Measurements from ENCODE around the gene OPALIN. TPM values are rescaled to one million over a fixed set of nuclear protein-coding genes. Genes with fewer than 3 reads are reported as not detected.
A peak's percentile ranks its signal among the peaks of the same experiment; 100 is the strongest.

OPALIN gene
- total RNA-seq, 1 experiment from 2014 or later: not detected

DNA sequence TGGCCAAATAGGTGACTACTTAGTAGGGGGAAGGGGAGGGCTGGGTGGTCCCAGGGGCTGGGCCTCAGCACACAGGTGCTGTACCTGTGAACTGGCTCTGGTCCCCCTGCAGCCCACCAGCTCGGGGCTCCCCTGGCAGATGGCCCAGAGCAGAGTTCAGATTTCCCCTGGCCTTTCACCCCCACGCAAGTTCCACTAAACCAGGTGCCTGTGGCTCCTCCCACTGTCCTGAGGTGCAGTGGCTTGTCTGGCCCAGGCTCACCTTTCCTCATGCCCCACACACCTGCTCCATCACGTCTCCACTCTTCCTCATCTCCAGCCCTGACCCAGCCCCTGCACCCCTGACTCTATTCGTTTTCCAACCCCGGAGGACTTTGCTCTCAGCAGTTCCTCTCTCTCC lies 47.3 kb upstream of the OPALIN start:
- Histone ChIP-seq H3K4me1 (ENCODE audit: insufficient read depth, low read length, poor library complexity, severe bottlenecking) (peaks cover 4% of the 10 kb centered on the region), H3K36me3 (ENCODE audit: insufficient read depth, low read length, poor library complexity, severe bottlenecking) (no peaks in the 10 kb centered on the region), H3K9me3 (ENCODE audit: low read depth, low read length, poor library complexity, severe bottlenecking) (no peaks in the 10 kb centered on the region), H3K27me3 (replicated peaks; ENCODE audit: insufficient read depth, low read depth, low read length, poor library complexity) (peaks cover 49% of the 10 kb centered on the region), H3K27ac (ENCODE audit: low read depth, low read length, poor library complexity, severe bottlenecking) (no peak overlapping the region), H3K4me3 (ENCODE audit: low read depth, low read length, poor library complexity, severe bottlenecking) (no peak overlapping the region)
- ChIA-PET POLR2A (ENCODE audit: low non-redundant PET) (no interaction called here), CTCF (no interaction called here)
- BruUV-seq (replicated peaks): no TSS peak
- no peak for DNase-seq (ENCODE audit: low spot score)
- TF ChIP-seq, protein P1, sequence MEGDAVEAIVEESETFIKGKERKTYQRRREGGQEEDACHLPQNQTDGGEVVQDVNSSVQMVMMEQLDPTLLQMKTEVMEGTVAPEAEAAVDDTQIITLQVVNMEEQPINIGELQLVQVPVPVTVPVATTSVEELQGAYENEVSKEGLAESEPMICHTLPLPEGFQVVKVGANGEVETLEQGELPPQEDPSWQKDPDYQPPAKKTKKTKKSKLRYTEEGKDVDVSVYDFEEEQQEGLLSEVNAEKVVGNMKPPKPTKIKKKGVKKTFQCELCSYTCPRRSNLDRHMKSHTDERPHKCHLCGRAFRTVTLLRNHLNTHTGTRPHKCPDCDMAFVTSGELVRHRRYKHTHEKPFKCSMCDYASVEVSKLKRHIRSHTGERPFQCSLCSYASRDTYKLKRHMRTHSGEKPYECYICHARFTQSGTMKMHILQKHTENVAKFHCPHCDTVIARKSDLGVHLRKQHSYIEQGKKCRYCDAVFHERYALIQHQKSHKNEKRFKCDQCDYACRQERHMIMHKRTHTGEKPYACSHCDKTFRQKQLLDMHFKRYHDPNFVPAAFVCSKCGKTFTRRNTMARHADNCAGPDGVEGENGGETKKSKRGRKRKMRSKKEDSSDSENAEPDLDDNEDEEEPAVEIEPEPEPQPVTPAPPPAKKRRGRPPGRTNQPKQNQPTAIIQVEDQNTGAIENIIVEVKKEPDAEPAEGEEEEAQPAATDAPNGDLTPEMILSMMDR (conservative IDR thresholded peaks at IDR 0.05; ENCODE audit: low read depth, low read length): no peak
- TF ChIP-seq EZH2 (IDR thresholded peaks at IDR 0.05; ENCODE audit: borderline replicate concordance, low read depth, low read length, poor library complexity, severe bottlenecking): no peak
- intact Hi-C loops (cut with micrococcal nuclease; ENCODE audit: unreplicated experiment): no loop called here

DNA sequence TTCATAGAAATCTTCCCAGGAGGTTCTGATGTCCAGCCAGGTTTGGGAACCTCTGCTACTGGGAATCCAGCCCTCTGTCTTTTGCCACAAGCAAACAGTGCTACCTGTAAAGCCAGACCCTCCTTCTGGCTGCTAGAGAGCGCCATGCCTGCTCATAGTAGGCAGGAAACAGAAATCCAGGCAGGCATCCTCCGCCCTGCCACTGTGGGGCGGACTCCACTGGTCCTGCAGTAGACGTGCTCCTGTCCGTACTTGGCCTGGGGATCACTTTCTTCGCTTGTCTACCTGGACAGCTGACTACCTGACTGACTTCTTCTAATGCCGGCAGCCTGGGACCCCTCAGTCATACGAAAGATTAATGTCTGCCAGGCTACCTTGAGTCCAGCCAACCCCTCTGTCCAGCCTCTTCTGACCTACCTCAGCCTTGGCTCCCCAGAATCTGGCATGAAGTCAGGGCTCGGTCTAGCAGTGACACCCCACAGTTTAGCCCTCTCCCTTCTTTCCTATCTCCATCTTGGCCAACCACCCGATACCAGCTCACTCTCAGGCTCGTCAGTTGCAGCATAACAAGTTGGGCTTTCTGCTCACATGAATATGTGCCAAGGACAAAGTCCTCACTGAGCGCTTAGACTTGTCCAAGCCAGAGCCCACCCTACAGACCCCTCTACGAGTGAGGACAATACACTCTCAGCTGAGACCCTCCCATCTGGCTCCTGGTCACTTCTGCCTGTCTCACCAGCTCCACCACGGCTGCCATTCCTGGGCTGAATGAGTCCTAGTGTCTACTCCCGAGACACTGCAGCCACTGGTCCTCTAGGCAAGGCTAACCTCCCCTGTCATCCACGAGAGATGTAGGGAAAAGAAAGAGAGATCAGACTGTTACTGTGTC lies 43.9 kb upstream of the OPALIN start:
- CTCF ChIA-PET: no interaction called here
- H3K9me3 ChIP-seq (ENCODE audit: low read depth, low read length, poor library complexity, severe bottlenecking): no peaks in the 10 kb centered on the region
- peaks cover 34% of the 10 kb centered on the region for H3K27me3 ChIP-seq (replicated peaks; ENCODE audit: insufficient read depth, low read depth, low read length, poor library complexity)
- TF ChIP-seq EZH2 (IDR thresholded peaks at IDR 0.05; ENCODE audit: borderline replicate concordance, low read depth, low read length, poor library complexity, severe bottlenecking): no peak
- TF ChIP-seq, protein P1 (conservative IDR thresholded peaks at IDR 0.05; ENCODE audit: low read depth, low read length): no peak
- BruUV-seq (replicated peaks): no TSS peak
- POLR2A ChIA-PET (ENCODE audit: low non-redundant PET): no interaction called here
- H3K4me3 ChIP-seq (ENCODE audit: low read depth, low read length, poor library complexity, severe bottlenecking): no peak overlapping the region
- intact Hi-C loops (cut with micrococcal nuclease; ENCODE audit: unreplicated experiment): no loop called here
- no peak for DNase-seq (ENCODE audit: low spot score)
- no peaks in the 10 kb centered on the region for H3K36me3 ChIP-seq (ENCODE audit: insufficient read depth, low read length, poor library complexity, severe bottlenecking)
- no peak overlapping the region for H3K27ac ChIP-seq (ENCODE audit: low read depth, low read length, poor library complexity, severe bottlenecking)
- H3K4me1 ChIP-seq (ENCODE audit: insufficient read depth, low read length, poor library complexity, severe bottlenecking): peaks cover 12% of the 10 kb centered on the region

DNA sequence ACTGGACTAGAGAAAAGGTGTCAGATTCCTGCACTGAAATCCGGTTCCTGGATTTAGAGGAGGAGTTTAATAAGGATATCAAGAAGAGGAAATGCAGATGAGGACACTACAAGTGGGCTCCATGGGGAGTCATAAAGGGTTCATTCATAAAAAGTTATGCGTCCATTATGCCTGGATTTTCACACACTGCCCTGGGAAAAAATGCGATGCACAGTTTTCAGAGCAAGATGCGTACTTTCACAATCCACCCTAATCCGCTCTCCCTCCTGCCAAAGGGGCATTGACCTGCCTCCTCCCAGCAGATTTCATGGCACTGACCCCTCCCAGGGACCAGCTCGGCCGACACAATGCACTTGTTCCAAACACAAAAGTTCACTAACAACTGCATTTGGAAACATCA lies 42.2 kb upstream of the OPALIN start:
- ChIA-PET CTCF (no interaction called here), POLR2A (ENCODE audit: low non-redundant PET) (no interaction called here)
- Histone ChIP-seq H3K36me3 (ENCODE audit: insufficient read depth, low read length, poor library complexity, severe bottlenecking) (no peaks in the 10 kb centered on the region), H3K4me3 (ENCODE audit: low read depth, low read length, poor library complexity, severe bottlenecking) (no peak overlapping the region), H3K27me3 (replicated peaks; ENCODE audit: insufficient read depth, low read depth, low read length, poor library complexity) (peaks cover 34% of the 10 kb centered on the region), H3K9me3 (ENCODE audit: low read depth, low read length, poor library complexity, severe bottlenecking) (no peaks in the 10 kb centered on the region), H3K4me1 (ENCODE audit: insufficient read depth, low read length, poor library complexity, severe bottlenecking) (peaks cover 12% of the 10 kb centered on the region), H3K27ac (ENCODE audit: low read depth, low read length, poor library complexity, severe bottlenecking) (no peak overlapping the region)
- no TSS peak for BruUV-seq (replicated peaks)
- TF ChIP-seq, protein P1 (conservative IDR thresholded peaks at IDR 0.05; ENCODE audit: low read depth, low read length): no peak
- no peak for TF ChIP-seq EZH2 (IDR thresholded peaks at IDR 0.05; ENCODE audit: borderline replicate concordance, low read depth, low read length, poor library complexity, severe bottlenecking)
- peak; percentile 69 for DNase-seq (ENCODE audit: low spot score)
- intact Hi-C loops (cut with micrococcal nuclease; ENCODE audit: unreplicated experiment): no loop called here
